ENCODE measurements around the gene GPR65.

The GPR65 gene

GRCh38 chr14:87975636-87976035, 29.3 kb upstream of the GPR65 start:
- no peak for TF ChIP-seq CTCF (IDR thresholded peaks at IDR 0.05; ENCODE audit: low read depth, low read length)
- DNase-seq (ENCODE audit: extremely low read depth, low read depth), result no peak

DNA sequence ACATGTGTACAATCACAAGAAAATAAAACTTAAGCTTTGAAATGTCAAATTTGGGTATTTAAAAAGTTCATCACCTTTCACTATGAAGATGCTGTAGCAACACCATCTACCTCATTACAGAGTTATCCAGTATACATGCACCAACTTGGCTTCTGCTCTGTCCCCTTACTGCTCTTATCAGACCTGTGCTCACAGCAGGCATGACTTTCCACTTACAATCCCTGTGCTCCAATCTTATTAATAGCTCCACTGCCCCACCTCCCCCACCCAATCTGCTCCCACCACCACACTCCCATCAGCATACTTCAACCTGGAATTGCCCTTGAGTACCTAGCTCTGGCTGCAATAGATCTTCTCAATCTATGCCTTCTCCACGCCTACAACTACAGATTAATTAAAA, 25.2 kb upstream of the GPR65 start:
- no peak for DNase-seq (ENCODE audit: extremely low read depth, low read depth)
- no peak for TF ChIP-seq CTCF (IDR thresholded peaks at IDR 0.05; ENCODE audit: low read depth, low read length)

- DNase-seq (ENCODE audit: extremely low read depth, low read depth), result no peak
- TF ChIP-seq CTCF (IDR thresholded peaks at IDR 0.05; ENCODE audit: low read depth, low read length), result no peak
These were observed 15.5 kb upstream of the GPR65 start for GRCh38 chr14:87989221-87989955.

- no peak for DNase-seq (ENCODE audit: extremely low read depth, low read depth)
- TF ChIP-seq CTCF (IDR thresholded peaks at IDR 0.05; ENCODE audit: low read depth, low read length), result no peak
These were observed 15.0 kb upstream of the GPR65 start for GRCh38 chr14:87989956-87990299.

- no peak for DNase-seq (ENCODE audit: extremely low read depth, low read depth)
- no peak for TF ChIP-seq CTCF (IDR thresholded peaks at IDR 0.05; ENCODE audit: low read depth, low read length)
These were observed 14.3 kb upstream of the GPR65 start for GRCh38 chr14:87990682-87991081.

GRCh38 chr14:87992346-87992717, 12.6 kb upstream of the GPR65 start:
- TF ChIP-seq CTCF (IDR thresholded peaks at IDR 0.05; ENCODE audit: low read depth, low read length), result no peak
- no peak for DNase-seq (ENCODE audit: extremely low read depth, low read depth)

GRCh38 chr14:87992718-87993628, 12.0 kb upstream of the GPR65 start, which contains the start of gene GALC:
GALC (minus strand) TSS chr14:87993182; CDS start chr14:87993164, 18 bp downstream.
- DNase-seq (ENCODE audit: extremely low read depth, low read depth), result peak; percentile 66
- TF ChIP-seq CTCF (IDR thresholded peaks at IDR 0.05; ENCODE audit: low read depth, low read length), result no peak
